DND-41 (cell line): Measurements from ENCODE around the gene RALGPS1.

Experiments
- EZH2 ChIP-seq: IDR thresholded peaks from 3 replicates; pipeline ENCODE4 v1.6.1; 2012; ENCODE audit warnings: borderline replicate concordance, low read depth, mild to moderate bottlenecking, moderate library complexity, low read length, inconsistent platforms; ENCODE audit not compliant: severe bottlenecking
- TF ChIP-seq, protein P1 (sequence below): IDR thresholded peaks from 2 replicates; pipeline ENCODE4 v1.5.1; 2012; ENCODE audit warnings: borderline replicate concordance, low read length, moderate library complexity, mild to moderate bottlenecking; ENCODE audit not compliant: poor library complexity, severe bottlenecking; ENCODE audit errors: extremely low read depth

DNA sequence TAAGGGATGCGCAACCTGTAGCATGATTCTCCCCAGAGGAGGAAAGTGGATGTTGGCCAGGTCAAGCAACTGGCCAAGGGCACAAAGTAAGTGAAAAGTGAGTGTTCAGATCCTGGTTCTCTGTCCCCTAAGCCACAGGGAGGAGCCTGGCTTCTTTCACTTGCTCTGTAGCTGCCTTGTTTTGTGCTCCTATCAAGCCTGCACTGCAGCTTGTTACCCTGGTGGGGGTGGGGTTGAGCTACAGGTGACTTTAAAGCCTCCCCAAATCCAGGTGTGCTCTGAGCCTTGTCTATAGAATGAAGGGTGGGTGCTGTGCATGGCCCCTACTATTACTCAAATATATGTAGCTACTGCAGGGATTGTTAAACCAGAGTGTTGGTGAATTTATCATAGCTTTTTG, 32.9 kb downstream of the RALGPS1 start:
- TF ChIP-seq, protein P1, sequence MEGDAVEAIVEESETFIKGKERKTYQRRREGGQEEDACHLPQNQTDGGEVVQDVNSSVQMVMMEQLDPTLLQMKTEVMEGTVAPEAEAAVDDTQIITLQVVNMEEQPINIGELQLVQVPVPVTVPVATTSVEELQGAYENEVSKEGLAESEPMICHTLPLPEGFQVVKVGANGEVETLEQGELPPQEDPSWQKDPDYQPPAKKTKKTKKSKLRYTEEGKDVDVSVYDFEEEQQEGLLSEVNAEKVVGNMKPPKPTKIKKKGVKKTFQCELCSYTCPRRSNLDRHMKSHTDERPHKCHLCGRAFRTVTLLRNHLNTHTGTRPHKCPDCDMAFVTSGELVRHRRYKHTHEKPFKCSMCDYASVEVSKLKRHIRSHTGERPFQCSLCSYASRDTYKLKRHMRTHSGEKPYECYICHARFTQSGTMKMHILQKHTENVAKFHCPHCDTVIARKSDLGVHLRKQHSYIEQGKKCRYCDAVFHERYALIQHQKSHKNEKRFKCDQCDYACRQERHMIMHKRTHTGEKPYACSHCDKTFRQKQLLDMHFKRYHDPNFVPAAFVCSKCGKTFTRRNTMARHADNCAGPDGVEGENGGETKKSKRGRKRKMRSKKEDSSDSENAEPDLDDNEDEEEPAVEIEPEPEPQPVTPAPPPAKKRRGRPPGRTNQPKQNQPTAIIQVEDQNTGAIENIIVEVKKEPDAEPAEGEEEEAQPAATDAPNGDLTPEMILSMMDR, result peak; percentile 18
- no peak for TF ChIP-seq EZH2
